OCI-LY1 (cell line): ENCODE results near the gene PPP2R2D.
"Not testable (repeated sequence)": the region's sequence is repeated elsewhere in the genome, so short reads cannot be mapped to it uniquely, and the experiment has no call there.

Experiments
- H2AFZ ChIP-seq: fragments of 200-600 bp; sonication (generic), shearing (Covaris generic); 2 replicates; pipeline ENCODE4 v1.6.0; 2014; ENCODE audit warnings: antibody characterized with exemption, mild to moderate bottlenecking, low read length
- H3F3A ChIP-seq: fragments of 200-600 bp; sonication (generic), shearing (Covaris generic); 2 replicates; pipeline ENCODE4 v1.6.0; 2014; ENCODE audit warnings: mild to moderate bottlenecking, antibody characterized with exemption, low read length, moderate library complexity; ENCODE audit not compliant: insufficient read depth
- H3K27ac ChIP-seq: fragments of 200-600 bp; sonication (generic); 2 replicates; pipeline ENCODE4 v1.5.1; 2014; ENCODE audit warnings: low read length, mixed run types, mild to moderate bottlenecking, low read depth; ENCODE audit not compliant: poor library complexity, severe bottlenecking
- H3K27me3 ChIP-seq: fragments of 200-600 bp; sonication (generic); 2 replicates; pipeline ENCODE4 v1.6.0; 2014; ENCODE audit warnings: antibody characterized with exemption, mild to moderate bottlenecking, low read length, moderate library complexity; ENCODE audit not compliant: insufficient read depth
- H3K36me3 ChIP-seq: fragments of 200-600 bp; sonication (generic); 2 replicates; pipeline ENCODE4 v1.6.1; 2014; ENCODE audit warnings: mild to moderate bottlenecking, antibody characterized with exemption, low read length, moderate library complexity, mixed read lengths; ENCODE audit not compliant: insufficient read depth
- H3K4me1 ChIP-seq: fragments of 200-600 bp; sonication (generic); 2 replicates; pipeline ENCODE4 v1.5.1; 2014; ENCODE audit warnings: mild to moderate bottlenecking, low read length, moderate library complexity; ENCODE audit not compliant: insufficient read depth, severe bottlenecking
- H3K4me2 ChIP-seq: fragments of 200-600 bp; sonication (generic), shearing (Covaris generic); 2 replicates; pipeline ENCODE4 v1.6.1; 2014; ENCODE audit warnings: low read length
- H3K4me3 ChIP-seq: fragments of 200-600 bp; sonication (generic); 2 replicates; pipeline ENCODE4 v1.5.1; 2014; ENCODE audit warnings: low read length, low read depth, mild to moderate bottlenecking, mixed read lengths; ENCODE audit not compliant: poor library complexity, severe bottlenecking
- H3K79me2 ChIP-seq: fragments of 200-600 bp; shearing (Covaris generic); 2 replicates; pipeline ENCODE4 v1.6.1; 2016; ENCODE audit warnings: mixed run types, low read length, mixed read lengths; ENCODE audit not compliant: insufficient read depth
- H3K9ac ChIP-seq: fragments of 200-600 bp; sonication (generic), shearing (Covaris generic); 2 replicates; pipeline ENCODE4 v1.6.1; 2014; ENCODE audit warnings: mild to moderate bottlenecking, low read length, mixed read lengths
- H3K9me2 ChIP-seq: fragments of 200-600 bp; sonication (generic), shearing (Covaris generic); 2 replicates; pipeline ENCODE4 v1.6.1; 2014; ENCODE audit warnings: low read depth, mild to moderate bottlenecking, low read length, mixed read lengths
- H3K9me3 ChIP-seq: fragments of 200-600 bp; shearing (Covaris generic); 2 replicates; pipeline ENCODE4 v1.6.1; 2014; ENCODE audit warnings: low read length, mixed read lengths
- H4K20me1 ChIP-seq: fragments of 200-600 bp; sonication (generic), shearing (Covaris generic); 2 replicates; pipeline ENCODE4 v1.6.0; 2016; ENCODE audit warnings: mild to moderate bottlenecking, low read length; ENCODE audit not compliant: insufficient read depth
- EZH2 ChIP-seq: fragments of 200-600 bp; sonication (generic), shearing (Covaris generic); IDR thresholded peaks from 2 replicates; pipeline ENCODE4 v1.8.0; 2017; ENCODE audit warnings: borderline replicate concordance, mixed run types, mild to moderate bottlenecking, antibody characterized with exemption, low read length, moderate library complexity, mixed read lengths
- TF ChIP-seq, protein P1 (sequence below): fragments of 200-600 bp; sonication (generic), shearing (Covaris generic); IDR thresholded peaks from 2 replicates; pipeline ENCODE4 v1.5.1; 2017; ENCODE audit warnings: mild to moderate bottlenecking, antibody characterized with exemption, low read length, moderate library complexity, mixed read lengths

PPP2R2D gene

DNA sequence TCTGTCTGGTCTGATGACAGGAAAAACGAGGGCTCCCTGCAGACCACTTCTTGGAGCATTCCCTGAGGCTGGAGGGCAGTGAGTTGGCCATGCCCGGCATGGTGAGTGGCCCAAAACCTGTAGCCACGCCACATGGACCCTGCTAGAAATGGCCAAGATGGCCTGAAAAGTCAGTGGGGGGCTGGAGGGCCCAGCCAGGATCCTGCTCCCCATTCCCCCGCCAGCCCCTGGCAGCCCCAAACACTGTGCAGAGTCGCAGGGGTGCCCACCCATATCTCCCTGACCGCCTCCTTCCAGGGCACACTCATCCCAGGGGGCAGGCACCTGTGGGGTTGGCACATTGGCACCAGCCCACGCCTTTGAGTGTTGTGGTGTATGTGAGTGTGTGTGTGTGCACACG, 18.7 kb upstream of the PPP2R2D start:
- Histone ChIP-seq H3K79me2 (no peaks in the 10 kb centered on the region), H3K9me3 (0 out of 2 replicates have a peak, but pooled peaks cover 3% of the 10 kb centered on the region), H3K4me2 (no peak overlapping the region), H3F3A (no peaks in the 10 kb centered on the region), H3K9me2 (no peaks in the 10 kb centered on the region), H3K9ac (no peak overlapping the region), H3K27ac (no peak overlapping the region), H3K27me3 (no peaks in the 10 kb centered on the region), H2AFZ (no peak overlapping the region), H3K4me1 (no peaks in the 10 kb centered on the region), H4K20me1 (no peaks in the 10 kb centered on the region), H3K4me3 (no peak overlapping the region), H3K36me3 (no peaks in the 10 kb centered on the region)
- no peak for TF ChIP-seq EZH2
- TF ChIP-seq, protein P1, sequence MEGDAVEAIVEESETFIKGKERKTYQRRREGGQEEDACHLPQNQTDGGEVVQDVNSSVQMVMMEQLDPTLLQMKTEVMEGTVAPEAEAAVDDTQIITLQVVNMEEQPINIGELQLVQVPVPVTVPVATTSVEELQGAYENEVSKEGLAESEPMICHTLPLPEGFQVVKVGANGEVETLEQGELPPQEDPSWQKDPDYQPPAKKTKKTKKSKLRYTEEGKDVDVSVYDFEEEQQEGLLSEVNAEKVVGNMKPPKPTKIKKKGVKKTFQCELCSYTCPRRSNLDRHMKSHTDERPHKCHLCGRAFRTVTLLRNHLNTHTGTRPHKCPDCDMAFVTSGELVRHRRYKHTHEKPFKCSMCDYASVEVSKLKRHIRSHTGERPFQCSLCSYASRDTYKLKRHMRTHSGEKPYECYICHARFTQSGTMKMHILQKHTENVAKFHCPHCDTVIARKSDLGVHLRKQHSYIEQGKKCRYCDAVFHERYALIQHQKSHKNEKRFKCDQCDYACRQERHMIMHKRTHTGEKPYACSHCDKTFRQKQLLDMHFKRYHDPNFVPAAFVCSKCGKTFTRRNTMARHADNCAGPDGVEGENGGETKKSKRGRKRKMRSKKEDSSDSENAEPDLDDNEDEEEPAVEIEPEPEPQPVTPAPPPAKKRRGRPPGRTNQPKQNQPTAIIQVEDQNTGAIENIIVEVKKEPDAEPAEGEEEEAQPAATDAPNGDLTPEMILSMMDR, result no peak

DNA sequence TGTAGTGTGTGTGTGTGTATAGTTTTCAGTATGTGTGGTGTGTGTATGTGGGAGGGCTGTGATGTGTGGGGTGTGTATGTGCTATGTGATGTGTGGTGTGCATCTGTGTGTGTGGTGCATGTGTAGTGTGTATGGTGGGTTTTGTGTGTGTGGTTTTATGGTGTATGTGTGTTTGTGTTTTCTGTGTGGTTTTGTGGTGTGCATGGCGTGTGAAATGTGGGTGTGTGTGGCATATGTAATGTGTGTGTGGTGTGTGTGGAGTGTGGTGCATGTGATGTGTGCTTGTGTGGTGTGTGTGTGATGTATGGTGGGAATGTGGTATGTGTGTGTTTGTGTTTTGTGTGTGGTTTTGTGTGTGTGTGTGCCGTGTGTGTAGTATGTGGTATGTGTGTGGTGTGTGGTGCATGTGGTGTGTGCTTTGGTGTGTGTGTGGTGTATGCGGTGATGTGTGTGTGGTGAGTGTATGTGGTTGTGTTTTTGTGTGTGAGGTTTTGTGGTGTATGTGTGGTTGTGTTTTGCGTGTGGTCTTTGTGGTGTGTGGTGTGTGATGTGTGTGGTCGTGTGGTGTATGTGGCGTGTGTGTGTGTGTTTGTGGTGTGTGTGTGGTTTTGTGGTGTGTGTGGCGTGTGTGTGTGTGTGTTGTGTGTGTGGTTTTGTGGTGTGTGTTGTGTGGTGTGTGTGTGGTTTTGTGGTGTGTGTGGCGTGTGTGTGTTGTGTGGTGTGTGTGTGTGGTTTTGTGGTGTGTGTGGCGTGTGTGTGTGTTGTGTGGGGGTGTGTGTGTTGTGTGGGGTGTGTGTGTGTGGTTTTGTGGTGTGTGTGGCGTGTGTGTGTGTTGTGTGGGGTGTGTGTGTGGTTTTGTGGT, 18.0 kb upstream of the PPP2R2D start:
- no peaks in the 10 kb centered on the region for H4K20me1 ChIP-seq
- H3K9ac ChIP-seq, result no peak overlapping the region
- H3K79me2 ChIP-seq, result no peaks in the 10 kb centered on the region
- no peaks in the 10 kb centered on the region for H3K27me3 ChIP-seq
- H3K4me1 ChIP-seq, result no peaks in the 10 kb centered on the region
- TF ChIP-seq EZH2, result no peak
- TF ChIP-seq, protein P1, result no peak
- H3K9me3 ChIP-seq, result 0 out of 2 replicates have a peak, but pooled peaks cover 3% of the 10 kb centered on the region
- H3K36me3 ChIP-seq, result no peaks in the 10 kb centered on the region
- no peak overlapping the region for H2AFZ ChIP-seq
- H3K4me2 ChIP-seq, result no peak overlapping the region
- no peaks in the 10 kb centered on the region for H3K9me2 ChIP-seq
- no peak overlapping the region for H3K27ac ChIP-seq
- H3K4me3 ChIP-seq, result no peak overlapping the region
- no peaks in the 10 kb centered on the region for H3F3A ChIP-seq

DNA sequence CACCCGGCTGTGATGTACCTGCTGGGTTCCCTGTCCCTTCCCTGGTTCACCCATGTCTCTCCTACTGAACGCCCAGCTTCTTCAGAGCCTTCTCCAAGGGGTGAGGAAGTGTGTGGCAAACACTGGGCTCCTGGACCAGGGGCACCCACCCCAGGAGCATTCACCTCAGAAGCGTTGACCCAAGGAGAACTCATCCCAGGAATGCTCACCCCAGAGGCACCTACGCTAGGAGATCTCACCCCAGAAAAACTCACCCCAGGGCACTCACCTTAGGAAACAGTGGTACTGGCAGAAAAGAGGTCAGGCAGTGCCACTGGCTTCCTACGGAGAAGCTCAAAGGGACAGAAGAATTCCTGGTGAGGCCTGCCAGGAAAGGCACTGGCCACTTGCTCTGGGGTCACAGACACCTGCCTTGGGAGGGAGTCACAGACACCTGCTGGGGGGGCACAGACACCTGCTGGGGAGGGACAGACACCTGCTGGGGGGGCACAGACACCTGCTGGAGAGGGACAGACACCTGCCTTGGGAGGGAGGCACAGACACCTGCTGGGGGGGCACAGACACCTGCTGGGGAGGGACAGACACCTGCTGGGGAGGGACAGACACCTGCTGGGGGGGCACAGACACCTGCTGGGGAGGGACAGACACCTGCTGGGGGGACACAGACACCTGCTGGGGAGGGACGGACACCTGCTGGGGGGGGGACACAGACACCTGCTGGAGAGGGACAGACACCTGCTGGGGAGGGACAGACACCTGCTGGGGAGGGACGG, 17.0 kb upstream of the PPP2R2D start:
- not testable (repeated sequence) for H3K9me3 ChIP-seq, H3K4me1 ChIP-seq, H3K4me3 ChIP-seq, H3K27me3 ChIP-seq, H3K9ac ChIP-seq, H3K4me2 ChIP-seq, H3K79me2 ChIP-seq, H3K36me3 ChIP-seq, H2AFZ ChIP-seq, H3K9me2 ChIP-seq, H4K20me1 ChIP-seq, H3K27ac ChIP-seq, H3F3A ChIP-seq
